Liver (tissue), 9 donors: ENCODE measurements around the gene CLIC5. TPM values are rescaled to one million over a fixed set of nuclear protein-coding genes. Genes with fewer than 3 reads are reported as not detected.

ENCODE experiments used
- DNase-seq: peaks from one replicate; pipeline ENCODE4 v3.0.0-alpha.2; 2017; ENCODE audit warnings: low spot score
- H3K27ac ChIP-seq, 2 donors: one replicate each; pipeline ENCODE4 v1.7.0; 2013; ENCODE audit warnings: inconsistent platforms in 2 of 2, low read length in 2 of 2, control low read depth in 1 of 2, low read depth in 1 of 2, mild to moderate bottlenecking in 1 of 2
- H3K27me3 ChIP-seq, 4 donors: one replicate each; pipeline versions ENCODE4 v1.6.1 to v1.7.0; 2013; ENCODE audit warnings: low read length in 3 of 4, inconsistent platforms in 1 of 4, mild to moderate bottlenecking in 1 of 4, moderate library complexity in 1 of 4; ENCODE audit not compliant: control insufficient read depth in 4 of 4, insufficient read depth in 4 of 4
- H3K36me3 ChIP-seq, 4 donors: one replicate each; pipeline versions ENCODE4 v1.6.1 to v1.7.0; 2013; ENCODE audit warnings: low read length in 3 of 4, mild to moderate bottlenecking in 3 of 4, low read depth in 1 of 4, moderate library complexity in 1 of 4; ENCODE audit not compliant: control insufficient read depth in 4 of 4, insufficient read depth in 3 of 4
- H3K4me1 ChIP-seq, 4 donors: one replicate each; pipeline versions ENCODE4 v1.6.1 to v1.7.0; 2013; ENCODE audit warnings: low read length in 3 of 4, mild to moderate bottlenecking in 3 of 4, moderate library complexity in 1 of 4; ENCODE audit not compliant: control insufficient read depth in 4 of 4, insufficient read depth in 4 of 4
- H3K4me3 ChIP-seq, 3 donors: one replicate each; pipeline versions ENCODE4 v1.6.1 to v1.7.0; 2013; ENCODE audit warnings: low read length in 3 of 3, control low read depth in 1 of 3, low read depth in 1 of 3, mild to moderate bottlenecking in 1 of 3
- H3K9ac ChIP-seq, 2 donors: one replicate each; pipeline ENCODE4 v1.7.0; 2013; ENCODE audit warnings: low read length in 2 of 2, mild to moderate bottlenecking in 2 of 2, moderate library complexity in 2 of 2, control low read depth in 1 of 2, low read depth in 1 of 2
- H3K9me3 ChIP-seq, 4 donors: one replicate each; pipeline versions ENCODE4 v1.6.1 to v1.7.0; 2013; ENCODE audit warnings: low read length in 3 of 4; ENCODE audit not compliant: control insufficient read depth in 4 of 4
- CTCF ChIP-seq: fragments of 150-350 bp; IDR thresholded peaks from 2 replicates; pipeline ENCODE4 v1.5.1; 2017; ENCODE audit warnings: improper control_type of control experiment, low read depth, low read length; ENCODE audit not compliant: missing input control
- EGR1 ChIP-seq, 2 donors: IDR thresholded peaks; 2 replicates each; pipeline ENCODE4 v1.6.1; 2016 to 2018; ENCODE audit warnings: antibody characterized with exemption in 2 of 2, low read depth in 2 of 2
- FOXA1 ChIP-seq: IDR thresholded peaks from 2 replicates; pipeline ENCODE4 v1.6.1; 2016; ENCODE audit warnings: antibody characterized with exemption
- FOXA2 ChIP-seq: IDR thresholded peaks from 2 replicates; pipeline ENCODE4 v1.6.1; 2016; ENCODE audit warnings: antibody characterized with exemption
- GABPA ChIP-seq, 2 donors: IDR thresholded peaks in 1 of 2; conservative IDR thresholded peaks in 1 of 2; 2 replicates each; pipeline ENCODE4 v1.6.1; 2016; ENCODE audit warnings: antibody characterized with exemption in 2 of 2, mild to moderate bottlenecking in 1 of 2, moderate library complexity in 1 of 2
- HNF4A ChIP-seq, 2 donors: conservative IDR thresholded peaks; 2 replicates each; pipeline ENCODE4 v1.6.1; 2016; ENCODE audit warnings: antibody characterized with exemption in 2 of 2, mild to moderate bottlenecking in 2 of 2
- HNF4G ChIP-seq: IDR thresholded peaks from 2 replicates; pipeline ENCODE4 v1.6.1; 2016; ENCODE audit warnings: antibody characterized with exemption
- JUND ChIP-seq, 2 donors: IDR thresholded peaks; 2 replicates each; pipeline ENCODE4 v1.6.1; 2016; ENCODE audit warnings: antibody characterized with exemption in 2 of 2
- NR2F2 ChIP-seq: IDR thresholded peaks from 2 replicates; pipeline ENCODE4 v1.6.1; 2016; ENCODE audit warnings: antibody characterized with exemption
- RAD21 ChIP-seq, 2 donors: IDR thresholded peaks; 2 replicates each; pipeline ENCODE4 v1.6.1; 2016; ENCODE audit warnings: antibody characterized with exemption in 2 of 2, mild to moderate bottlenecking in 2 of 2
- REST ChIP-seq: IDR thresholded peaks from 2 replicates; pipeline ENCODE4 v1.6.1; 2016; ENCODE audit warnings: antibody characterized with exemption, mild to moderate bottlenecking
- RXRA ChIP-seq, 2 donors: IDR thresholded peaks; 2 replicates each; pipeline ENCODE4 v1.6.1; 2017 to 2018; ENCODE audit warnings: antibody characterized with exemption in 2 of 2, mild to moderate bottlenecking in 1 of 2
- SP1 ChIP-seq: IDR thresholded peaks from 2 replicates; pipeline ENCODE4 v1.6.1; 2018; ENCODE audit warnings: antibody characterized with exemption, mild to moderate bottlenecking
- TAF1 ChIP-seq: conservative IDR thresholded peaks from 2 replicates; pipeline ENCODE4 v1.6.1; 2016; ENCODE audit warnings: antibody characterized with exemption, mild to moderate bottlenecking
- YY1 ChIP-seq: IDR thresholded peaks from 2 replicates; pipeline ENCODE4 v1.6.1; 2016; ENCODE audit warnings: antibody characterized with exemption, mild to moderate bottlenecking
- ZBTB33 ChIP-seq: IDR thresholded peaks from 2 replicates; pipeline ENCODE4 v1.6.1; 2016; ENCODE audit warnings: antibody characterized with exemption
- WGBS: extraction: QIAGEN DNeasy Blood & Tissue Kit; methylation state at CpG from one replicate; pipeline ENCODE4 v1.1.7; 2013; 5-methylcytosine and 5-hydroxymethylcytosine counted together
- polyA plus RNA-seq, 2 donors: library from polyadenylated mRNA; stranded (reverse) in 1 of 2; unstranded in 1 of 2; fragments of 200-250 nt in 1 of 2; fragments of >200 nt in 1 of 2; fragmentation: Nextera tagmentation in 1 of 2; extraction: Ambion mirVana in 1 of 2; gene quantifications; one replicate each; pipeline versions ENCODE4 v1.2.1 to v1.2.3, GENCODE V29; 2013 to 2015
- total RNA-seq, 2 donors: library from RNA; depleted of rRNA; stranded (reverse); fragments of >200 nt; gene quantifications; one replicate each; pipeline ENCODE4 v1.2.3, GENCODE V29; 2014
- TF ChIP-seq, protein P1 (sequence below): IDR thresholded peaks from 2 replicates; pipeline ENCODE4 v1.6.1; 2016; ENCODE audit warnings: antibody characterized with exemption
- TF ChIP-seq, protein P2 (sequence below): IDR thresholded peaks from 2 replicates; pipeline ENCODE4 v1.6.1; 2016; ENCODE audit warnings: antibody characterized with exemption
- donor health status: healthy.
- donor health status: healthy.
- donor health status: healthy.
- donor health status: healthy.
- donor health status: healthy.

The CLIC5 gene
- total and polyA plus RNA-seq, 4 donors: 0.05 to 0.33 (median 0.14) TPM

DNA sequence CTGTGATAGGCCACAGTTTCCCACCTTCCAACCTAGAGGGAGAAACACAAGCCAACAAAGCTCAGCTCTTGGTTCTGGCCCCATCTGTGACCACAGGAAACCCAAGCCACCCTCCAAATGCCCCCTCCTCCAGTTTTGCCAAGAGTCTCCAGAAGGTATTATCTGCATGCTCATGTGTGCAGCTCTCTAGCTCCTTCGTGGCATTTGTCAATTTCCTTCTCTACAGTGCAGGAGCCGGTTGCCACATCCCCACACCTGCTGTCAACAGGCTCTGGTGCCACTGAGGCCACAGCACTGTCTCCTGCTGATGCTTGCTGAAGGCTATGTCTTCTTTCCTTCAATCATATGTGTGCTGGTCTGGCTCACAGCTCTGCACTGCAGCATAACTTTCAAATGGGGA is 177.2 kb downstream of the CLIC5 start:
- Histone ChIP-seq H3K27ac (no peak overlapping the region), H3K4me1 (peaks cover 0 to 4% (median 2%) of the 10 kb centered on the region in 4 donors), H3K9ac (no peak overlapping the region), H3K36me3 (no peaks in the 10 kb centered on the region), H3K9me3 (no peaks in the 10 kb centered on the region), H3K4me3 (no peak overlapping the region), H3K27me3 (no peaks in the 10 kb centered on the region)
- 80% methylated on average over 2 of the region's 2 CpGs for WGBS
- TF ChIP-seq JUND (IDR thresholded peaks at IDR 0.05) (no peak), YY1 (no peak), RAD21 (IDR thresholded peaks at IDR 0.05) (no peak), EGR1 (IDR thresholded peaks at IDR 0.05; ENCODE audit: low read depth in 2 of 2) (no peak), HNF4A (conservative IDR thresholded peaks at IDR 0.05) (no peak), CTCF (no peak), NR2F2 (no peak), ZBTB33 (no peak), SP1 (no peak), REST (no peak), FOXA2 (no peak), HNF4G (no peak), TAF1 (no peak), RXRA (IDR thresholded peaks at IDR 0.05) (no peak), GABPA (IDR thresholded peaks at IDR 0.05 in 1 of 2, conservative IDR thresholded peaks at IDR 0.05 in 1 of 2) (no peak), FOXA1 (no peak)
- TF ChIP-seq, protein P1, sequence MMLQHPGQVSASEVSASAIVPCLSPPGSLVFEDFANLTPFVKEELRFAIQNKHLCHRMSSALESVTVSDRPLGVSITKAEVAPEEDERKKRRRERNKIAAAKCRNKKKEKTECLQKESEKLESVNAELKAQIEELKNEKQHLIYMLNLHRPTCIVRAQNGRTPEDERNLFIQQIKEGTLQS: no peak
- TF ChIP-seq, protein P2, sequence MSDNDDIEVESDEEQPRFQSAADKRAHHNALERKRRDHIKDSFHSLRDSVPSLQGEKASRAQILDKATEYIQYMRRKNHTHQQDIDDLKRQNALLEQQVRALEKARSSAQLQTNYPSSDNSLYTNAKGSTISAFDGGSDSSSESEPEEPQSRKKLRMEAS: no peak
- no peak for DNase-seq
